Measurements from ENCODE around the gene FAM151B.

DNA sequence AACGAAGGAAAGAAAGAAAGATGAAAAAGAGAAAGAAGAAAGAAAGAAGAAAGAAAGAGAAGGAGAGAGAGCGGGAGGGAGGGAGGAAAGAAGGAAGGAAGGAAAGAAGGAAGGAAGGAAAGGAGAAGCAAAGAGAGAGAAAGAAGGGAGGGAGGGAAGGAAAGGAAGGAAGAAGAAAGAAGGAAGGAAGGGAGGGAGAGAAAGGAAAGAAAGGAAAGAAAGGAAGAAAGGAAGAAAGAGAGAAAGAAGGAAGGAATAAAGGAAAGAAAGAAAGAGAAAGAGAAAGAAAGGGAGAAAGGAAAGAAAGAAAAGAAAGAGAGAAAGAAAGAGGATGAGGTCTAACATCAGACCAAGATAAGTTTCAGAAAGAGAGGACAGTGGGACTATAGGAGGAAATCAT lies 91.2 kb downstream of the FAM151B start:
- TF ChIP-seq, protein P1, sequence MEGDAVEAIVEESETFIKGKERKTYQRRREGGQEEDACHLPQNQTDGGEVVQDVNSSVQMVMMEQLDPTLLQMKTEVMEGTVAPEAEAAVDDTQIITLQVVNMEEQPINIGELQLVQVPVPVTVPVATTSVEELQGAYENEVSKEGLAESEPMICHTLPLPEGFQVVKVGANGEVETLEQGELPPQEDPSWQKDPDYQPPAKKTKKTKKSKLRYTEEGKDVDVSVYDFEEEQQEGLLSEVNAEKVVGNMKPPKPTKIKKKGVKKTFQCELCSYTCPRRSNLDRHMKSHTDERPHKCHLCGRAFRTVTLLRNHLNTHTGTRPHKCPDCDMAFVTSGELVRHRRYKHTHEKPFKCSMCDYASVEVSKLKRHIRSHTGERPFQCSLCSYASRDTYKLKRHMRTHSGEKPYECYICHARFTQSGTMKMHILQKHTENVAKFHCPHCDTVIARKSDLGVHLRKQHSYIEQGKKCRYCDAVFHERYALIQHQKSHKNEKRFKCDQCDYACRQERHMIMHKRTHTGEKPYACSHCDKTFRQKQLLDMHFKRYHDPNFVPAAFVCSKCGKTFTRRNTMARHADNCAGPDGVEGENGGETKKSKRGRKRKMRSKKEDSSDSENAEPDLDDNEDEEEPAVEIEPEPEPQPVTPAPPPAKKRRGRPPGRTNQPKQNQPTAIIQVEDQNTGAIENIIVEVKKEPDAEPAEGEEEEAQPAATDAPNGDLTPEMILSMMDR (conservative IDR thresholded peaks at IDR 0.05; ENCODE audit: low read length): no peak
- no peak for TF ChIP-seq EZH2phosphoT487 (IDR thresholded peaks at IDR 0.05; ENCODE audit: borderline replicate concordance, low read depth, low read length)

All from OCI-LY7 (cell line).